ENCODE data around the gene AKAP4. TPM values are rescaled to one million over a fixed set of nuclear protein-coding genes. Genes with fewer than 3 reads are reported as not detected.

The AKAP4 gene
- total RNA-seq, 1 donor from 2014 or later: not detected

Small RNA genes lying within 50 kb of the gene (small RNA-seq; reads per million reads assigned to genes)
- not detected for gene PYY3
- not detected for gene RF00019

Other genes starting within 250 kb of the AKAP4 start
- 0.41 TPM for gene CCNB3, start 3.8 kb upstream of the AKAP4 start, total RNA-seq

Data from frontal cortex (tissue), 1 donor.